Thymus (tissue), 11 donors: ENCODE data around the gene COL5A1. TPM values are rescaled to one million over a fixed set of nuclear protein-coding genes. Genes with fewer than 3 reads are reported as not detected.
A peak's percentile ranks its signal among the peaks of the same experiment; 100 is the strongest.

Experiments used
- DNase-seq, 9 donors: peaks; one replicate each; pipeline ENCODE4 v3.0.0-alpha.2; 2013; ENCODE audit warnings: low spot score in 9 of 9, low read depth in 6 of 9, missing footprints in 1 of 9
- H3K27ac ChIP-seq, 2 donors: one replicate each; pipeline ENCODE4 v1.5.1; 2013; ENCODE audit warnings: control low read depth in 1 of 2, low read depth in 1 of 2, low read length in 1 of 2, mild to moderate bottlenecking in 1 of 2, moderate library complexity in 1 of 2
- H3K27me3 ChIP-seq, 2 donors: one replicate each; pipeline ENCODE4 v1.5.1; 2013; ENCODE audit warnings: low read length in 1 of 2; ENCODE audit not compliant: control insufficient read depth in 2 of 2, insufficient read depth in 1 of 2
- H3K36me3 ChIP-seq, 2 donors: one replicate each; pipeline ENCODE4 v1.5.1; 2013; ENCODE audit warnings: low read length in 1 of 2, mild to moderate bottlenecking in 1 of 2, moderate library complexity in 1 of 2; ENCODE audit not compliant: control insufficient read depth in 2 of 2, insufficient read depth in 2 of 2
- H3K4me1 ChIP-seq, 2 donors: one replicate each; pipeline ENCODE4 v1.5.1; 2013; ENCODE audit warnings: low read length in 2 of 2; ENCODE audit not compliant: control insufficient read depth in 2 of 2, insufficient read depth in 2 of 2
- H3K4me3 ChIP-seq, 2 donors: one replicate each; pipeline ENCODE4 v1.5.1; 2013; ENCODE audit warnings: low read length in 2 of 2, control low read depth in 1 of 2, mild to moderate bottlenecking in 1 of 2
- H3K9me3 ChIP-seq, 2 donors: one replicate each; pipeline ENCODE4 v1.5.1; 2013; ENCODE audit warnings: low read length in 1 of 2, mild to moderate bottlenecking in 1 of 2; ENCODE audit not compliant: control insufficient read depth in 2 of 2, insufficient read depth in 1 of 2
- WGBS: extraction: QIAGEN DNeasy Blood & Tissue Kit; methylation state at CpG from one replicate; pipeline ENCODE4 v1.1.7; 2013; 5-methylcytosine and 5-hydroxymethylcytosine counted together
- polyA plus RNA-seq: library from polyadenylated mRNA; stranded (reverse); fragments of 200-250 nt; gene quantifications from one replicate; pipeline ENCODE4 v1.2.3, GENCODE V29; 2013
- total RNA-seq: library from RNA; stranded (reverse); fragments of 120-200 nt; gene quantifications from one replicate; pipeline ENCODE4 v1.2.4, GENCODE V29; 2013
- donor health status: healthy.

The COL5A1 gene
- total and polyA plus RNA-seq, 2 donors = 3.2 to 7.6 TPM

- Histone ChIP-seq H3K27ac (no peak overlapping the region), H3K36me3 (no peaks in the 10 kb centered on the region), H3K4me3 (no peak overlapping the region), H3K4me1 (peaks cover 0 to 12% of the 10 kb centered on the region in 2 donors), H3K27me3 (peaks cover 0 to 2% of the 10 kb centered on the region in 2 donors), H3K9me3 (no peaks in the 10 kb centered on the region)
- no peak for DNase-seq
- WGBS = 91% methylated on average over 11 of the region's 11 CpGs
These were observed 244.9 kb downstream of the COL5A1 start for GRCh38 chr9:134886413-134886913.

DNA sequence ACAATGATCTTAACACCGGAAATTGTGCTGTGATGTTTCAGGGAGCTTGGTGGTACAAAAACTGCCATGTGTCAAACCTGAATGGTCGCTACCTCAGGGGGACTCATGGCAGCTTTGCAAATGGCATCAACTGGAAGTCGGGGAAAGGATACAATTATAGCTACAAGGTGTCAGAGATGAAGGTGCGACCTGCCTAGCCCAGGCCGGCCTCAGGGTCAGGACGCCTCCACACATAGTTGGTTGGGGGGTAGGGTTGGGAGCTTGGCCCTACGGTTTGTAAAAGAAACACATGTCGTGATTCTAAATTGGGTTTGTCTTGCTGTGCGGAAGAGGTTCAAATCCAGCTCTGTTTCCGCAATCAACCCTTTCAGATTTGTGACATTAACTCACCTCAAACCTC lies 245.6 kb downstream of the COL5A1 start:
- no peak for DNase-seq
- Histone ChIP-seq H3K9me3 (no peaks in the 10 kb centered on the region), H3K27ac (no peak overlapping the region), H3K27me3 (peaks cover 0 to 2% of the 10 kb centered on the region in 2 donors), H3K36me3 (no peaks in the 10 kb centered on the region), H3K4me3 (no peak overlapping the region), H3K4me1 (peaks cover 0 to 16% of the 10 kb centered on the region in 2 donors)
- WGBS = 94% methylated on average over 10 of the region's 10 CpGs

DNA sequence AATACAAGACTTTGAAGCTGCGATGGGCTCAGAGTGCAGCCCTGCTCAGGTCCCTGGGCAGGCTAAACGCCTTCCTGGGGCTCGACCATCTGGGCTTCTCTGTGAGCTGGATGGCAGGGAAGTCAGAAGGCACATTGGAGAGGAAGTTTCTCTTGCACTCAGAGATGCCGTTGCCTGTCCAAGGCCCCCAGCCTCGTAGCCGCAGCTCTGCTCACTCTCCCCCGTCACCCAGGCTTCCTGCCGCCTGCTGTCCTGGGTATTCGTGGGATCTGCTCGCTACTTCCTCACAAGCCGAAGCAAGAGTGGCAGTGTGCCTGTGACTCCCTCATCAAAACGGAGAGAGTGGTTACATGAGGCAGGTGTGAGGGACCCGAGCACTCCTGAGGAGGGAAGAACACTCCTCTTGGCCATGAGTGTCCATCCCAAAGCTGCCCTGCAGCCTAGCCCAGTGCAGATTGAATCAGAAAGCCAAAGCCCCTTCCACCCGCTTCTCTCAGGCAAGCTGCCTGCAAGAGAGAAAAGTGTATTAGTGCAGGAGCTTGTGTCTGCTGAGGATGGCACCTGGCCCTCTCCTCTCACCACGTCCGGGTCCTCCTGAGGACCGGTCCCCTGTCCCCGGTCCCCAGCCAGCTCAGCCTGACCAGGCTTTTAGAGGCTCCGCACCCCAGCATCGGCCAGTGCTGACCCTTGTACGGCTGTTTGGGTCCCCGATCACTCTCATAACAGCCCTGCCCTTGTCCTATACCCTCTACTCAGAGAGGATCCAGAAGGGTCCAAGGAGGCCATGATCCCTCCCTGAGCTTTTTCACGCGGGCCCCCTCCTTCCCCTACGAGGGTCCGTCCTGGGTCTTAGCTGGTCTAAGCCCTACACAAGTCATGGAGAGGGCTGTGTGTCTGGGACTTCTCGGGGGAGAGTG lies 246.3 kb downstream of the COL5A1 start:
- Histone ChIP-seq H3K9me3 (no peaks in the 10 kb centered on the region), H3K36me3 (no peaks in the 10 kb centered on the region), H3K27ac (no peak overlapping the region), H3K4me1 (peaks cover 0 to 21% of the 10 kb centered on the region in 2 donors), H3K4me3 (no peak overlapping the region), H3K27me3 (peaks cover 0 to 2% of the 10 kb centered on the region in 2 donors)
- peak in 1 of 9 donors; percentile 12 for DNase-seq
- WGBS = 54% methylated on average over 27 of the region's 27 CpGs

- Histone ChIP-seq H3K4me3 (no peak overlapping the region), H3K9me3 (no peaks in the 10 kb centered on the region), H3K27ac (no peak overlapping the region), H3K36me3 (no peaks in the 10 kb centered on the region), H3K27me3 (peaks cover 0 to 2% of the 10 kb centered on the region in 2 donors), H3K4me1 (peaks cover 0 to 25% of the 10 kb centered on the region in 2 donors)
- DNase-seq = no peak
- 94% methylated on average over 14 of the region's 14 CpGs for WGBS
These were observed 247.1 kb downstream of the COL5A1 start for GRCh38 chr9:134888603-134889190.

DNA sequence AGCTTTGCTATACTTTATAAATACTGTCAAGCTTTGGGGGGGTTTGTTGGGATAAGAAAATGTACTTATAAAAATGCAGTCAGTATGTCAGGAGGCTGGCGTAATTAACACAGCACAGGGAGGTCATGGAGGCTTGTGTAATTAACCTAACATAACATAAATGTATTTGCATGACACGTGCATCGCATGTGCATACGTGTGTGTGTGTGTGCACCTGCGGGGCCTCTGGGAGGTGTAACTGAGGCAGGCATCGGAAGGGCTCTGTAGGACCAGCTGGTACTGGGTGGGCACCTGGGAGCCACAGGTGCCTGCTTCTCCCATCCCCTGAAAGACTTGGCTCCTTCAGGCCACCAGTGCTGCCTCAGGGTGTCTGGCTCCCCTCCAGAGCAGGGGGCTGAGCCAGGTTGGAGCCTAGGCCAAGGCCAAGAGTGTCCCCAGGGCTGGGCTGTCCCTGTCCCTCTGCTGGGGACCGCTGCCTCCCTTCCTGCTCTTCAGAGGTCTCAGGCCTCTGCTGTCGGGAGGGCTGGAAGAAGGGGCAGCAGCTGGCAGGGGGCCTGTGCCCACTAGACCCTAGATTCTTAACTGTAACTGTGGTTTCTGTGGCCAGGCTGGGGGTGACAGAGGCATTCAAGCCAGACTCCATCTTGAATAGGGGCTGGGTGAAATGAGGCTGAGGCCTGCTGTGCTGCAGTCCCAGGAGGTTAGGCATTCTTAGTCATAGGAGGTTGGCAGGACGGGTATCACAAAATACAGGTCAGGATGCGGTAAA lies 248.0 kb downstream of the COL5A1 start:
- Histone ChIP-seq H3K4me3 (no peak overlapping the region), H3K4me1 (peaks cover 0 to 25% of the 10 kb centered on the region in 2 donors), H3K36me3 (no peaks in the 10 kb centered on the region), H3K9me3 (no peaks in the 10 kb centered on the region), H3K27ac (no peak overlapping the region), H3K27me3 (peaks cover 0 to 2% of the 10 kb centered on the region in 2 donors)
- 65% methylated on average over 10 of the region's 10 CpGs for WGBS
- no peak for DNase-seq

DNA sequence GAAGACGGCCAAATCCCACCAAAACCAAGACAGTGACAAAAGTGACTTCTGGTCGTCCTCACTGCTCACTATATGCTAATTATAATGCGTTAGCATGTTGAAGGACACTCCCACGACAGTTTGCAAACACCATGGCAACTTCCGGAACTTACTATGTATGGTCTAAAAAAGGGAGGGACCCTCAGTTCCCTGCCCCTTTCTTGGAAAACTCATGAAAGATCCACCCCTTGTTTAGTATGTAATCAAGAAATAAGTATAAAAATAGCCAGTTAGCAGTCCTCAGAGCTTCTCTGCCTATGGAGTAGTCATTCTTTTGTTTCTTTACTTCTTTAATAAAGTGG lies 248.5 kb downstream of the COL5A1 start:
- no peak for DNase-seq
- H3K4me1 ChIP-seq = peaks cover 0 to 25% of the 10 kb centered on the region in 2 donors
- no peak overlapping the region for H3K4me3 ChIP-seq
- 53% methylated on average over 5 of the region's 5 CpGs for WGBS
- no peak overlapping the region for H3K27ac ChIP-seq
- H3K27me3 ChIP-seq = peaks cover 0 to 2% of the 10 kb centered on the region in 2 donors
- no peaks in the 10 kb centered on the region for H3K36me3 ChIP-seq
- no peaks in the 10 kb centered on the region for H3K9me3 ChIP-seq

DNA sequence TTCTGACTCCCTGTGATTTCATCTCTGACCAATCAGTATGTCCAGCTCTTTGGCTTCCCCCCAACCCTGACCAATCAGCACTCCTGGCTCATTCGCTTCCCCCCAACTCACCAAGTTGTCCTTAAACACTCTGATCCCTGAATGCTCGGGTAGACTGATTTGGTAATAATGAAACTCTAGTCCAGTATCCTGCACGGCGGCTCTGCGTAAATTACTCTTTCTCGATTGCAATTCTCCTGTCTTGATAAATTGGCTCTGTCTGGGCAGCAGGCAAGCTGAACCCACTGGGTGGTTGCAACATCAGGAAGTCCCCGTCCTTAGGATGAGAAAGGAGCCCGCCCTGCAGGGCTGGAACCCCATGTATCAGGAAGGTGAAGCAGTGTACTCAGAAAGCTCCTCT lies 249.4 kb downstream of the COL5A1 start:
- no peak for DNase-seq
- 91% methylated on average over 8 of the region's 8 CpGs for WGBS
- no peaks in the 10 kb centered on the region for H3K9me3 ChIP-seq

GRCh38 chr9:134891713-134892112 lies 250.1 kb downstream of the COL5A1 start:
- H3K27me3 ChIP-seq = peaks cover 0 to 2% of the 10 kb centered on the region in 2 donors
- H3K4me1 ChIP-seq = peaks cover 0 to 30% of the 10 kb centered on the region in 2 donors
- H3K9me3 ChIP-seq = no peaks in the 10 kb centered on the region
- H3K36me3 ChIP-seq = no peaks in the 10 kb centered on the region
- no peak overlapping the region for H3K4me3 ChIP-seq
- DNase-seq = no peak
- H3K27ac ChIP-seq = no peak overlapping the region
- WGBS = 88% methylated on average over 5 of the region's 5 CpGs

More for the DNA sequence above, 249.4 kb downstream of the COL5A1 start:
- H3K27ac ChIP-seq = no peak overlapping the region
- no peak overlapping the region for H3K4me3 ChIP-seq
- no peaks in the 10 kb centered on the region for H3K36me3 ChIP-seq
- peaks cover 0 to 2% of the 10 kb centered on the region in 2 donors for H3K27me3 ChIP-seq
- peaks cover 0 to 25% of the 10 kb centered on the region in 2 donors for H3K4me1 ChIP-seq
